T-helper 17 cell (primary cell): ENCODE measurements around the gene TEX19. TPM values are rescaled to one million over a fixed set of nuclear protein-coding genes. Genes with fewer than 3 reads are reported as not detected.
"Not testable (repeated sequence)": the region's sequence is repeated elsewhere in the genome, so short reads cannot be mapped to it uniquely, and the experiment has no call there.

Experiments
- ATAC-seq: fragments of 150-1000 bp; cut with Tn5 transposase; 2 replicates; pipeline ENCODE4 v1.10.0; 2021; ENCODE audit warnings: mild to moderate bottlenecking, moderate library complexity
- DNase-seq, 3 donors: peaks; one replicate each; pipeline versions ENCODE4 v3.0.0 to v3.0.0-alpha.2; 2020 to 2021
- H3K9me3 ChIP-seq: one replicate; pipeline ENCODE4 v1.7.0; 2013; ENCODE audit warnings: low read length, mild to moderate bottlenecking; ENCODE audit not compliant: control insufficient read depth, poor library complexity, severe bottlenecking
- H3K27ac Mint-ChIP-seq: one replicate; pipeline ENCODE4 v1.8.0; 2022; ENCODE audit warnings: mild to moderate bottlenecking, moderate library complexity, mixed read lengths
- H3K27me3 Mint-ChIP-seq: one replicate; pipeline ENCODE4 v1.8.0; 2022; ENCODE audit warnings: mixed read lengths
- H3K36me3 Mint-ChIP-seq: one replicate; pipeline ENCODE4 v1.8.0; 2022; ENCODE audit warnings: low read depth, mixed read lengths
- H3K4me1 Mint-ChIP-seq: one replicate; pipeline ENCODE4 v1.8.0; 2022; ENCODE audit warnings: mild to moderate bottlenecking, mixed read lengths
- H3K4me3 Mint-ChIP-seq: one replicate; pipeline ENCODE4 v1.8.0; 2022; ENCODE audit warnings: mild to moderate bottlenecking, moderate library complexity, mixed read lengths
- total RNA-seq, 4 donors: library from RNA in 2 of 4; stranded (reverse) in 2 of 4; gene quantifications; one replicate each; pipeline ENCODE4 v1.2.3 and lab custom pipeline; 2022 to 2026

Gene TEX19
- total RNA-seq, 2 donors from 2014 or later, result not detected

DNA sequence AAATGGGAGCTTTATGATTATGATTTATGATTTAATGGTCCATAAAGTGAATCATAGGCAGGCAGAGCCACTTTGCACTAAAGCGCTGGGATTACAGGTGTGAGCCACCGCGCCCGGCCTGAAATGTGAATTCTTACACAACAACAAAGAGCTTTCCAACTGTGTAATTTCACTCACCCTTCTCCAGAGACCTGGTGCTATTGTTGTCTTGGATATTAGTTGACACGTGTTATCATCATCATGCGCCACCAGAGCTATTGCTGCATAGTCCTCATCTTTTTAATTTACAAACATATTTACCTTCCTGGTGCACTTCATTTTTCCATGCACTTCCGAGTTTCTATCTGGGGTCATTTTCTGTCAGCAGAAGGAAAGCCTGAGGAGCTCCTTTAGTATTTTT, 7.7 kb downstream of the TEX19 start:
- H3K4me3 Mint-ChIP-seq, result no peak overlapping the region
- peaks cover 2% of the 10 kb centered on the region for H3K36me3 Mint-ChIP-seq
- DNase-seq (no peak), ATAC-seq (no peak)
- no peak overlapping the region for H3K27ac Mint-ChIP-seq
- H3K4me1 Mint-ChIP-seq, result peaks cover 6% of the 10 kb centered on the region
- H3K27me3 Mint-ChIP-seq, result peaks cover 43% of the 10 kb centered on the region
- H3K9me3 ChIP-seq, result no peaks in the 10 kb centered on the region

DNA sequence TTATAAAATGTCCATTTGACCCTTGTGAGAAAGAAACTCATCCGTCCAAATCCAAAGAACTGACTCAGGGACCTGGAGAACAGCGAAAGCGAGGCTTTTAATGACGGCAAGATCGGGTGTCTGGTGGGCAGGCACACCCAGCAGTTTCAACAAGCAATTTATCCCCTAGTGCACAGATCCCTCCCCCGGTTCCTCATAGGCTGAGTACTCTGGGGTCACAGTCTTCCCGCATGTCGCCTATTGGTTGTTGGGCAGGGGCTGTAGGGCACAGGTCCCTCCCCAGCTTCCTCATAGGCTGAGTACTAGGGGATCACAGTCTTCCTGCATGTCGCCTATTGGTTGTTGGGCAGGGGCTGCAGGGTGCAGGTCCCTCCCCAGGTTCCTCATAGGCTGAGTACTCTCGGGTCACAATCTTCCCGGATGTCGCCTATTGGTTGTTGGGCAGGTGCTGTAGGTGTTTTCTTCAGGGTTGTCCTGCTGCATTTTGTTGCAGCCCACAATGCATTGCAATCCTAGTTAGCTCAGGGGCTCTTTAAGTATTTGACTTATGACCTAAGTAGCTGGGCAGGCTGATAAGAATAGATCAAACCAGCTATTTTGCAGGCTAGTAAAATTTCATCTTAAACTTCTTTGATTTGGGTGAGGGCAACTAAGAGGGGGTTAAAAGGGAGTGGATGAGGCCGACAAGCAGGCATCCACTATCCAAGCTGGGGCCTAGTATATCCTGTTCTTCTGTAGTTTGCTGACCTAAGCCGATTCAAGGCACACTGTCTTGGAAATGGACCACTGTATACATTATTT, 8.9 kb downstream of the TEX19 start:
- peaks cover 10% of the 10 kb centered on the region for H3K4me1 Mint-ChIP-seq
- peaks cover 2% of the 10 kb centered on the region for H3K36me3 Mint-ChIP-seq
- ATAC-seq (no peak), DNase-seq (no peak)
- peaks cover 49% of the 10 kb centered on the region for H3K27me3 Mint-ChIP-seq
- H3K4me3 Mint-ChIP-seq, result no peak overlapping the region
- no peaks in the 10 kb centered on the region for H3K9me3 ChIP-seq
- no peak overlapping the region for H3K27ac Mint-ChIP-seq

DNA sequence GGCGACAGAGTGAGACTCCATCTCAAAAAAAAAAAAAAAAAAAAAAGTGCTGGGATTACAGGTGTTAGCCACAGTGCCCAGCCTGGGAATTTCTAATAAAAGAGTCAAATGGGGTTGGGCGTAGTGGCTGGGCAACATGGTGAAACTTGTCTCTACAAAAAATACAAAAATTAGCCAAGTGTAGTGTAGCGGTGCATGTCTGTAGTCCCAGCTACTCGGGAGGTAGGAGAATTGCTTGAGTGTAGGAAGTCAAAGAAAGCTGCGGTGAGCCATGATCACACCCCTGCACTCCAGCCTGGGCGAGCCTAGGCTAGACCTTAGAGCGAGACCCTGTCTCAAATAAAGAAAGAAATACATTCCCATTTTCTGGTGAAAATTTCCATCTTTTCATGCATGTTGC, 10.2 kb downstream of the TEX19 start:
- no peak for ATAC-seq
- Mint-ChIP-seq H3K27ac (no peak overlapping the region), H3K27me3 (peaks cover 58% of the 10 kb centered on the region), H3K4me3 (no peak overlapping the region), H3K4me1 (peaks cover 13% of the 10 kb centered on the region), H3K36me3 (peaks cover 2% of the 10 kb centered on the region)
- no peaks in the 10 kb centered on the region for H3K9me3 ChIP-seq
- no peak for DNase-seq

DNA sequence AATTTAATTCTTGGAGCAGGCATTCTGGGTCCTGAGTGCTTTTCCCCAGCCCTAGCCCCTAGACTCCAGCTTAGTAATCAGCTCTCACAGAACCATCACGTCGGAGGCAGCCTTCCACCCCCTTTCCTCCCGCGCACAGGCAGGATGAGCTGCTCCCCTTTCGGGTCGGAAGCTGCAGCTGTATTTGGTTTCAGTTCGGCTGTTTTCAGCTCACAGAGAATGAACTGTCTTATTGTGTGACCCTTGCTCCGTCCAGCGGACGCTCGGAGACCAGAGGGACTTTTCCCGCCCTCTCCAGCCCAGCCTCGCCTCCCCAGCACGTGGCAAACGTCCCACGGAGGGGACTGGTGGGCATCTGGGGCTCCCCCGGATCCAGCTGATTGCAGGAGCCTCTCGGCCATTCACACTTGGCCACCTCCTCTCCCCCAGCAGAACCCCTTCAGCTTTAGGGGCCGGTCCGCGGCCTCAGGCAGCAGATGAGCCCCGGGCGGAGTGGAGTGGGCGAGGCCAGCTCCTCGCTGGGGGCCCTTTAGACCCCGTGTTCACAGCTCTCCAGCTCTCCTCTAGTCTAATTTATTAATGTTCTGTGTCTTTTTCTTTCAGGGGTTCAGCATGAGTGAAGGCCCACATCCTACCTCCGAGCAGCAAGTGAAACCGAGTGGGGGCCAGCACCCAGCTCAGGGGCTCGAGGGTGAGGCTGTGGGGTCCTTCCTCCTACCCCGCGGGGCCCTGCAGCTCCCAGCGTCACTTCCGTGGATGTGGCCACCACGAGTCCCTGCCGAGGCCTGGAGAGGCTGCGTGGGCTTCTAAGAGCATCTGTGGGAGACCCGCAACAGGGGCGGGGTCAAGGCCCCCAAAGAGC, 11.7 kb downstream of the TEX19 start:
- ATAC-seq, result peak; percentile 41
- Mint-ChIP-seq H3K4me1 (peaks cover 13% of the 10 kb centered on the region), H3K4me3 (peak overlapping the region; percentile 88), H3K36me3 (peaks cover 2% of the 10 kb centered on the region), H3K27me3 (peaks cover 51% of the 10 kb centered on the region), H3K27ac (no peak overlapping the region)
- no peaks in the 10 kb centered on the region for H3K9me3 ChIP-seq
- DNase-seq, result no peak

DNA sequence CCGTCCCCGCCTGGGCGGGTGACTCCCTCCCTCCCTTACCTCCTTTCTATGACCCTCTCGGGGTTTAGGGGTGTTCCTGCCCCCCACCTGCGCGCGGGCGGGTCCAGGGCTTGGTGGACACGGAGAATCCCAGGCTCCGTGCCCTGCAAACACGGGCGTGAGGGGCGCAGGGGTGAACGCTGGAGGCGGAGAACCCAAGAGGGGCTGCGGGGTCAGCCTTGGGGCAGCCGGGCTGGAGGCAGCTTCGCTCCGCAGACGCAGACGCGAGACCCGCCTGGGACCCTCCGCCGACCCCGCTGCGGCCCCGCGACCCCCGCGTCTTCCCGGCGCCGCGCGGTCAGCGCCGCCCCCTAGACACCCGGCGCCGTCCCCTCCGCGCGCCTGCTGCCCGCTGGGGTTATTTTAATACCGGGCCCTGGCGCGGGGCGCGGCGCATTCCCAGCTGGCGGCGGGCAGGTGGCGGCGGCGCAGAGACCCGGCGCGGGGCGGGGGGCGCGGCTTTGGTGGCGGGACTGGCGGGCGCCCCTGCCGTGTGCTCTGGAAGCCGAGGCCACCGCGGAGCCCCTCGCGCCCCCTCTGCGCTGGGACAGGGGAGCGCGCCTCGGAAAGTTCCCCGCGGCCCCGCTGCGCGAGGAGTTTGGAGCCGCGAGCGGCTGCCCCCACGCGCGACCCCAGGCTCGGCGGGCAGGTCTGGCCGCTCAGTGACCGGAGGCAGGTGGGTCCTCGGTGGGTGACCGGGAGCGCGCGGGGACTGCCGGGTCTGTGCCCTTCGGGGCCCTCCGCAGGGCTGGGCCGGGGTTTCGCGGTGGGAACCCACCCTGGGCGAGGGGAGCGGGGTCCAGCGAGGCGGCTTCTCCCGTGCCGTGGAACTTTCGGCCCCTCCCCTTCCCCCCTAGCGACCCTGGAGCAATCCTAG, 12.5 kb downstream of the TEX19 start, which contains the start of gene UTS2R:
Gene UTS2R (plus strand): TSS at position 433 of the 916 bp plus-strand sequence. CDS start 2,560 bp downstream, outside the sequence.
- H3K4me3 Mint-ChIP-seq, result peak within 1 kb of the TSS; percentile 88
- peak in 1 of 3 donors; percentile 8 for DNase-seq
- peaks cover 51% of the 10 kb centered on the region for H3K27me3 Mint-ChIP-seq
- H3K9me3 ChIP-seq, result no peaks in the 10 kb centered on the region
- peaks cover 13% of the 10 kb centered on the region for H3K4me1 Mint-ChIP-seq
- no peak within 1 kb of the TSS for H3K27ac Mint-ChIP-seq
- H3K36me3 Mint-ChIP-seq, result peaks cover 2% of the 10 kb centered on the region
- ATAC-seq, result no peak

DNA sequence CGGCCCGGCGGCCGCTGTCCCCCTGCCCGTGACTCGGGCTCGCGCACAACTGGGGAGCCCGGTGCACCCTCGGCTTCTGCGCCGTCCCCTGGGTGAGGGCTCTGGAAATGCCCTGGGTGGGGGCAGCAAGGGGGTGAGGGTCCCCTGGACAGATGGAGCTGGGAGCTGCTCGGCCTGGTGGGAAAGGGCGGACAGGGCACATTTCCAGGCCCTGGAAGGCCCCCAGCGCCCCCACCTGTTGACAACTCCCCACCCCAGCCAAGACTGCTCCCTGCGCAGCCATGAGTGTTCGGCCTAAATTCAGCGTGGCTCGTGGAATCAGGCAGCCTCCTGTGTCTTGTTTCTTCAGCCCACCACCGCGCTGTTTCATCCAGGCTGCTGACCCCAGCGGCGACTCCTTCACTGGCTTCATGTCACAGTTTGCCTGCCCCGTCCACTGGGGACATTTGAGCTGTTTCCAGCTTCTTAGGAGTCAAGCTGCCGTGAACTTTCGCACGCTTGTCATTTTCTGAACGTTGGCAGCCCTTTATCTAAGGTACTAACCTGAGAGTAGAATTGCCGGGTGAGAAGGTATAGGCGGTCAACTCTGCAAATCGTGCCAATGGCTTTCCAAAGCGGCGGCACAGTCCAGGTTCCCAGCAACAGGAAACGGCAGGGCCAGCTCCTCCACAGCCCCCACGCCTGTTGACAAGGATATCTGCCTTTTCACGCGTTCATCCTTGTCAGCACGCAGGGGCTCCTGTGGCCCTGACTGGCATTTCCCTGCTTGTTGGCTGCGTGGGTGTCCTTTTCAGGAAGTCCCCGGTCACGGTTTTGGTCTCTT, 13.4 kb downstream of the TEX19 start:
- peak overlapping the region; percentile 68 for H3K4me3 Mint-ChIP-seq
- peaks cover 43% of the 10 kb centered on the region for H3K27me3 Mint-ChIP-seq
- no peaks in the 10 kb centered on the region for H3K9me3 ChIP-seq
- no peak overlapping the region for H3K27ac Mint-ChIP-seq
- H3K36me3 Mint-ChIP-seq, result peaks cover 2% of the 10 kb centered on the region
- ATAC-seq (no peak), DNase-seq (peak in 1 of 3 donors; percentile 8)
- peaks cover 13% of the 10 kb centered on the region for H3K4me1 Mint-ChIP-seq

DNA sequence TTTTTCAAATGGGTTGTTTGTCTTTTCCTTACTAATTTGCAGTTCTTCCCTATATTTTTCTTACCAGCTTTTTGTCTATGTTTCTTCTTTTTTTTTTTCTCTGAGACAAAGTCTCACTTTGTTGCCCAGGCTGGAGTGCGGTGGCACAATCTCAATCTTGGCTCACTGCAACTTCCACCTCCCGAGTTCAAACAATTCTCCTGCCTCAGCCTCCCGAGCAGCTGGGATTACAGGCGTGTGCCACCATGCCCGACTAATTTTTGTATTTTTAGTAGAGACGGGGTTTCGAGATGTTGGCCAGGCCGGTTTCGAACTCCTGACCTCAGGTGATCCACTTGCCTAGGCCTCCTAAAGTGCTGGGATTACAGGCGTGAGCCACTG, 14.0 kb downstream of the TEX19 start:
- not testable (repeated sequence) for DNase-seq, H3K27ac Mint-ChIP-seq, ATAC-seq, H3K36me3 Mint-ChIP-seq, H3K9me3 ChIP-seq
- Mint-ChIP-seq H3K4me3 (peak overlapping the region; percentile 75), H3K27me3 (peaks cover 42% of the 10 kb centered on the region), H3K4me1 (peaks cover 13% of the 10 kb centered on the region)

DNA sequence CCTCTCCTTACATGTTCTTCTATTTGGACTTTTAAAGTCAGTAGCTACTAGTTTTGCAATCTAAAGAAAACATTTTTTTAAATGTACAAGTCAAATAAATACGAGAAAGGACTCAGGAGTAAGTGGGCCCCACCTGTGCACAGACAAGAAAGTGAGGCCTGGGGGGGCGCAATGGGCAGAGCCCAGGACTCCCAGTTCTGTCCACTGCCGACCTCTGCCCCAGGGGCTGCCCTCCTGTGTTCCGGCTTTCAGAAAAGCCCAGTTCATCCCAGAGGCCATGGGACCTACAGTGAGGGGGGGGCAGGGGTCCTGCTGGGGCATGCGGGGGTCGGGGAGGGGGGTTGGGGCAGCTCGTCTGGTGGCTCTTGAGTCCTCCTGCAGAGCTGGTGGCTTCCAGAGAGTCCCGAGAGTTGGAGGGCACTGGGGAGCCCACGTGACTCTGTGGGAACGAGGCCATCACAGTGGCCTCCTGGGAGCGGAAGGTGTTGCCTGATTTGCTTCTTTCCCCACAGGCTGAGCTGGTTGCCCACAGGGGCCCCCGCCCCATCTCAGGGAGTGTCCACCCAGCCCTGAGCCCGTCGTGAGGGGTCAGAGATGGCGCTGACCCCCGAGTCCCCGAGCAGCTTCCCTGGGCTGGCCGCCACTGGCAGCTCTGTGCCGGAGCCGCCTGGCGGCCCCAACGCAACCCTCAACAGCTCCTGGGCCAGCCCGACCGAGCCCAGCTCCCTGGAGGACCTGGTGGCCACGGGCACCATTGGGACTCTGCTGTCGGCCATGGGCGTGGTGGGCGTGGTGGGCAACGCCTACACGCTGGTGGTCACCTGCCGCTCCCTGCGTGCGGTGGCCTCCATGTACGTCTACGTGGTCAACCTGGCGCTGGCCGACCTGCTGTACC, 14.9 kb downstream of the TEX19 start:
- Mint-ChIP-seq H3K27ac (no peak overlapping the region), H3K4me1 (peaks cover 14% of the 10 kb centered on the region), H3K27me3 (peaks cover 47% of the 10 kb centered on the region), H3K4me3 (no peak overlapping the region), H3K36me3 (peaks cover 2% of the 10 kb centered on the region)
- peak in 1 of 3 donors; percentile 5 for DNase-seq
- H3K9me3 ChIP-seq, result no peaks in the 10 kb centered on the region
- no peak for ATAC-seq

DNA sequence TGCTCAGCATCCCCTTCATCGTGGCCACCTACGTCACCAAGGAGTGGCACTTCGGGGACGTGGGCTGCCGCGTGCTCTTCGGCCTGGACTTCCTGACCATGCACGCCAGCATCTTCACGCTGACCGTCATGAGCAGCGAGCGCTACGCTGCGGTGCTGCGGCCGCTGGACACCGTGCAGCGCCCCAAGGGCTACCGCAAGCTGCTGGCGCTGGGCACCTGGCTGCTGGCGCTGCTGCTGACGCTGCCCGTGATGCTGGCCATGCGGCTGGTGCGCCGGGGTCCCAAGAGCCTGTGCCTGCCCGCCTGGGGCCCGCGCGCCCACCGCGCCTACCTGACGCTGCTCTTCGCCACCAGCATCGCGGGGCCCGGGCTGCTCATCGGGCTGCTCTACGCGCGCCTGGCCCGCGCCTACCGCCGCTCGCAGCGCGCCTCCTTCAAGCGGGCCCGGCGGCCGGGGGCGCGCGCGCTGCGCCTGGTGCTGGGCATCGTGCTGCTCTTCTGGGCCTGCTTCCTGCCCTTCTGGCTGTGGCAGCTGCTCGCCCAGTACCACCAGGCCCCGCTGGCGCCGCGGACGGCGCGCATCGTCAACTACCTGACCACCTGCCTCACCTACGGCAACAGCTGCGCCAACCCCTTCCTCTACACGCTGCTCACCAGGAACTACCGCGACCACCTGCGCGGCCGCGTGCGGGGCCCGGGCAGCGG, 15.7 kb downstream of the TEX19 start:
- Mint-ChIP-seq H3K4me3 (no peak overlapping the region), H3K36me3 (peaks cover 3% of the 10 kb centered on the region), H3K4me1 (peaks cover 16% of the 10 kb centered on the region), H3K27me3 (peaks cover 43% of the 10 kb centered on the region), H3K27ac (no peak overlapping the region)
- ATAC-seq, result no peak
- peak in 1 of 3 donors; percentile 6 for DNase-seq
- no peaks in the 10 kb centered on the region for H3K9me3 ChIP-seq

DNA sequence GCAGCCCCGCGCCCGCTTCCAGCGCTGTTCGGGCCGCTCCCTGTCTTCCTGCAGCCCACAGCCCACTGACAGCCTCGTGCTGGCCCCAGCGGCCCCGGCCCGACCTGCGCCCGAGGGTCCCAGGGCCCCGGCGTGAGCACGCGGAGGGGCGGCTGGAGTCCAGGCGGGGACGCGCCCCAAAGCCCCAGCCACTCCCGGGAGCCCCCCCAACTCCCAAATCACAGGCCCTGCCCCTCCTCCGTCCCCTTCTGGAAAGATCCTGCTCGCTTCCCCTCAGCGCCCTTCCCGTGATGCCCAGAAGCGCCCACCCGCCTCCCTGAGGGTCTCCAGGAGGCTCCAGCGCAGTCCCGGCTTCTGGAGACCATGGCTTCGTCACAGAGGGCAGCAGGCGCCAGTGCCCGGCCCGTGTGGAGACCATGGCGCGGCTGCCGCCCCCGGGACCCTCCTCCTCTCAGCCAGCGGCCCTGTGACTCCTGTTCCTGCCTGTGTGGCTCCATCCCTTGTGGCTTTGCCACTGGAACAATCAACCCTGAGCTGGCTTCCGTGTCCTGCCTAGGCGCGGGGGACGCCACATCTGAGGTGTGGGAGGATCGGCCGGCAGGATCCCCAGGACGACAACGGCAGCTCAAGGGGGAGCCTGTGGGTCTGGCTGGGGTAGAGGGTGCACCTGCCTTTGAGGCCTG, 16.5 kb downstream of the TEX19 start:
- H3K4me3 Mint-ChIP-seq, result no peak overlapping the region
- H3K27ac Mint-ChIP-seq, result no peak overlapping the region
- H3K36me3 Mint-ChIP-seq, result peaks cover 6% of the 10 kb centered on the region
- DNase-seq (no peak), ATAC-seq (no peak)
- peaks cover 47% of the 10 kb centered on the region for H3K27me3 Mint-ChIP-seq
- H3K4me1 Mint-ChIP-seq, result peaks cover 19% of the 10 kb centered on the region
- no peaks in the 10 kb centered on the region for H3K9me3 ChIP-seq
